SK-N-DZ (cell line): Measurements from ENCODE around the gene CLDN7.

Source experiments
- small RNA-seq, 2 experiments: library from RNA; depleted of rRNA; stranded (forward); fragments of <200 nt; gene quantifications; one replicate each; pipeline ENCODE3, GENCODE V24; 2014

CLDN7 gene

Small RNA genes lying within 50 kb of the gene (small RNA-seq; reads per million reads assigned to genes)
- gene MIR324 (2.3 to 15.5 reads per million in 2 experiments), gene RF00019 (0 reads per million in 2 experiments)
